ENCODE measurements around the gene CENPB. TPM values are rescaled to one million over a fixed set of nuclear protein-coding genes. Genes with fewer than 3 reads are reported as not detected.

The CENPB gene
- polyA plus RNA-seq, 3 donors = 34.3 to 41.0 (median 38.6) TPM

GRCh38 chr20:3751305-3751674, 35.2 kb downstream of the CENPB start:
- DNase-seq (ENCODE audit: low read depth in 3 of 3, low spot score in 2 of 3) = no peak

- no peak for DNase-seq (ENCODE audit: low read depth in 3 of 3, low spot score in 2 of 3)
Observed at GRCh38 chr20:3749689-3750531, 36.6 kb downstream of the CENPB start.

- no peak for DNase-seq (ENCODE audit: low read depth in 3 of 3, low spot score in 2 of 3)
Observed at GRCh38 chr20:3749087-3749688, 37.4 kb downstream of the CENPB start.

- DNase-seq (ENCODE audit: low read depth in 3 of 3, low spot score in 2 of 3) = no peak
Observed at GRCh38 chr20:3748073-3748472, 38.5 kb downstream of the CENPB start.

- DNase-seq (ENCODE audit: low read depth in 3 of 3, low spot score in 2 of 3) = no peak
Observed at GRCh38 chr20:3747471-3747870, 39.1 kb downstream of the CENPB start.

GRCh38 chr20:3745686-3746173, 40.8 kb downstream of the CENPB start:
- no peak for DNase-seq (ENCODE audit: low read depth in 3 of 3, low spot score in 2 of 3)

- DNase-seq (ENCODE audit: low read depth in 3 of 3, low spot score in 2 of 3) = no peak
Observed at GRCh38 chr20:3744806-3745685, 41.5 kb downstream of the CENPB start.

GRCh38 chr20:3744037-3744436, 42.5 kb downstream of the CENPB start:
- DNase-seq (ENCODE audit: low read depth in 3 of 3, low spot score in 2 of 3) = no peak

GRCh38 chr20:3743251-3743650, 43.3 kb downstream of the CENPB start:
- no peak for DNase-seq (ENCODE audit: low read depth in 3 of 3, low spot score in 2 of 3)

- no peak for DNase-seq (ENCODE audit: low read depth in 3 of 3, low spot score in 2 of 3)
Observed at GRCh38 chr20:3741836-3742458, 44.6 kb downstream of the CENPB start.

- DNase-seq (ENCODE audit: low read depth in 3 of 3, low spot score in 2 of 3) = no peak
Observed at GRCh38 chr20:3740615-3741301, 45.8 kb downstream of the CENPB start.

GRCh38 chr20:3739926-3740451, 46.6 kb downstream of the CENPB start:
- no peak for DNase-seq (ENCODE audit: low read depth in 3 of 3, low spot score in 2 of 3)

GRCh38 chr20:3739054-3739925, 47.2 kb downstream of the CENPB start:
- DNase-seq (ENCODE audit: low read depth in 3 of 3, low spot score in 2 of 3) = no peak

- no peak for DNase-seq (ENCODE audit: low read depth in 3 of 3, low spot score in 2 of 3)
Observed at GRCh38 chr20:3738111-3739053, 48.2 kb downstream of the CENPB start.

GRCh38 chr20:3735768-3736167, 50.8 kb downstream of the CENPB start:
- DNase-seq (ENCODE audit: low read depth in 3 of 3, low spot score in 2 of 3) = no peak

- DNase-seq (ENCODE audit: low read depth in 3 of 3, low spot score in 2 of 3) = no peak
Observed at GRCh38 chr20:3734111-3734843, 52.3 kb downstream of the CENPB start.

Data from right renal cortex interstitium (tissue), 3 donors.